ENCODE measurements around the gene LATS1.

Gene LATS1

GRCh38 chr6:149716181-149716963 lies 1.5 kb downstream of the LATS1 start:
- DNase-seq (ENCODE audit: low read depth): peak; percentile 28
- H3K4me3 ChIP-seq (ENCODE audit: low read depth, low read length): peak overlapping the region; percentile 100
- no peak for TF ChIP-seq CTCF (IDR thresholded peaks at IDR 0.05; ENCODE audit: insufficient read depth, low read depth, low read length, missing control alignments)

- no peak overlapping the region for H3K4me3 ChIP-seq (ENCODE audit: low read depth, low read length)
- no peak for DNase-seq (ENCODE audit: low read depth)
- TF ChIP-seq CTCF (IDR thresholded peaks at IDR 0.05; ENCODE audit: insufficient read depth, low read depth, low read length, missing control alignments): no peak
These were observed 3.5 kb downstream of the LATS1 start for GRCh38 chr6:149714442-149714841.

- no peak overlapping the region for H3K4me3 ChIP-seq (ENCODE audit: low read depth, low read length)
- DNase-seq (ENCODE audit: low read depth): no peak
- no peak for TF ChIP-seq CTCF (IDR thresholded peaks at IDR 0.05; ENCODE audit: insufficient read depth, low read depth, low read length, missing control alignments)
These were observed 6.2 kb downstream of the LATS1 start for GRCh38 chr6:149711711-149712110.

GRCh38 chr6:149701714-149702113 lies 16.2 kb downstream of the LATS1 start:
- DNase-seq (ENCODE audit: low read depth): no peak
- H3K4me3 ChIP-seq (ENCODE audit: low read depth, low read length): no peak overlapping the region

GRCh38 chr6:149699150-149699549 lies 18.8 kb downstream of the LATS1 start:
- no peak overlapping the region for H3K4me3 ChIP-seq (ENCODE audit: low read depth, low read length)
- no peak for DNase-seq (ENCODE audit: low read depth)
- no peak for TF ChIP-seq CTCF (IDR thresholded peaks at IDR 0.05; ENCODE audit: insufficient read depth, low read depth, low read length, missing control alignments)

More at GRCh38 chr6:149701714-149702113, 16.2 kb downstream of the LATS1 start:
- no peak for TF ChIP-seq CTCF (IDR thresholded peaks at IDR 0.05; ENCODE audit: insufficient read depth, low read depth, low read length, missing control alignments)

- TF ChIP-seq CTCF (IDR thresholded peaks at IDR 0.05; ENCODE audit: insufficient read depth, low read depth, low read length, missing control alignments): no peak
- no peak for DNase-seq (ENCODE audit: low read depth)
These were observed 19.7 kb downstream of the LATS1 start for GRCh38 chr6:149698175-149698574.

GRCh38 chr6:149696901-149697300 lies 21.0 kb downstream of the LATS1 start:
- TF ChIP-seq CTCF (IDR thresholded peaks at IDR 0.05; ENCODE audit: insufficient read depth, low read depth, low read length, missing control alignments): no peak
- H3K4me3 ChIP-seq (ENCODE audit: low read depth, low read length): no peak overlapping the region
- DNase-seq (ENCODE audit: low read depth): no peak

More at GRCh38 chr6:149698175-149698574, 19.7 kb downstream of the LATS1 start:
- no peak overlapping the region for H3K4me3 ChIP-seq (ENCODE audit: low read depth, low read length)
